NCI-H146 (cell line): ENCODE data around the gene RBPMS2.

Experiments used
- DNase-seq: peaks from one replicate; lab custom pipeline; 2025; lab: John Stamatoyannopoulos, UW

The RBPMS2 gene

GRCh38 chr15:64691896-64692565 is 83.4 kb downstream of the RBPMS2 start:
- no peak for DNase-seq

DNA sequence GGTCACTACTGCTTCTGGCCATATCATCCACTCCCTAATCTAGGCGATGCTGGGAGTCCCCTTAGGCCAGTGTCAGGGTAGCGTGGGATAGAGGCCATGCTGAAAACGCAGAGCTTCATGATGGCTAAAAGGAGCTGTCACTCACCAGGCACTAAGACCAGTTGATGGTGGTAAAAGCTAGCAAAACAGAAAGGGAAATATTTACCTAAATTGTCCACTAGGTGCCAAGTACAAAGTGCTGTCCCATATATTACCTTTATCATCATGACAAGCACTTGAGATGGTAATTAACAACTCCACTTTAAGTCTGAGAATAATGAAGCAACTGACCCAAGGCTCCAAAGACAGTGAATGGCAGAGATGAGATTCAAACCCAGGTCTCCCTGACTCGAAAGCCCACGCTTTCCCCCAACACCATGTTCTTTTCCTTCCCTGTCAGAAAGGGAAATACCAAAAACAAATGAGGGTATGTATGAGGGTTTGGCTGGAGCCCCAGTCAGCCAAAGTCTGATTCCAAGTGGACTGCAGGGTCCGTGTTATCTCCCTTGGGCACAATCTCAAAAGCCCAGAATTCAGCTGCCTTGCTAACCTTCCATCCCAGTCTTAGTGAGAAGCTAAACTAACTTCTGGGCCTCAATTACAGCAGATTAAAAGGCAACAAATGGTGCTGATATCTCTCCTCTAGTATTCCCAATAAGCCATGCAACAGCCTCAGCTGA is 84.7 kb downstream of the RBPMS2 start:
- DNase-seq: no peak

DNA sequence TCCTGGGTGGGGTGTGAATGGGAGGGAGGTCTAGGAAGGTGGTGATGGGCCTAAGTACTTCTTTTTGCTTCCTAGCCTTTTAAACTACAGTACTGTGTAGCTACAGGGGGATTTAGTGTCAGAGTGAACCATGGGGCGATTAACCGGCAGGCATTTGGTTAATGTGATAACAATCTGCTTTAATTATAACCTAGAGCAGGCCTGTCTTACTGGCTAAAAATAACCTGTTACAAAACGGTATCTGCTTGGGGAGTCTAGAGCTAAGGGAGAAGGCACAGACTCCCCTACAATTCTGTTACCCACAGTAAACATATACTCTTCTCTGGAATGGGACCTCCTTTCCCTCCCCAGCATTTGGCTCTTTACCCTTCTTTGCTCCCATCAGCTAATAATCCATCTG is 85.4 kb downstream of the RBPMS2 start:
- DNase-seq: no peak
